GM23338 (cell line): ENCODE results near the gene MED1. TPM values are rescaled to one million over a fixed set of nuclear protein-coding genes. Genes with fewer than 3 reads are reported as not detected.

Experiments used
- ATAC-seq: fragments of 200-7000 bp; cut with Tn5 transposase; 3 replicates; pipeline ENCODE4 v1.9.1; 2020
- DNase-seq: peaks from one replicate; pipeline ENCODE4 v3.0.0-alpha.2; 2015; ENCODE audit warnings: low spot score
- H2AFZ ChIP-seq: fragments of 200-600 bp; sonication (generic); 2 replicates; pipeline ENCODE4 v1.8.0; 2016; ENCODE audit warnings: antibody characterized with exemption, mild to moderate bottlenecking, moderate library complexity
- H3F3A ChIP-seq: fragments of 200-600 bp; sonication (generic); replicated peaks from 2 replicates; pipeline ENCODE4 v1.8.0; 2017; ENCODE audit warnings: antibody characterized with exemption, mixed run types, low read depth
- H3K27ac ChIP-seq: fragments of 200-600 bp; sonication (generic); 2 replicates; pipeline ENCODE4 v1.6.1; 2016; ENCODE audit warnings: low read depth
- H3K27me3 ChIP-seq: fragments of 200-600 bp; sonication (generic); 2 replicates; pipeline ENCODE4 v1.8.0; 2016; ENCODE audit warnings: mild to moderate bottlenecking, mixed run types, moderate library complexity; ENCODE audit not compliant: insufficient read depth
- H3K36me3 ChIP-seq: fragments of 200-600 bp; sonication (generic); 2 replicates; pipeline ENCODE4 v1.8.0; 2016; ENCODE audit warnings: mild to moderate bottlenecking; ENCODE audit not compliant: insufficient read depth
- H3K4me1 ChIP-seq: fragments of 200-600 bp; sonication (generic); 2 replicates; pipeline ENCODE4 v1.8.0; 2016; ENCODE audit warnings: mild to moderate bottlenecking, moderate library complexity; ENCODE audit not compliant: insufficient read depth
- H3K4me2 ChIP-seq: fragments of 200-600 bp; sonication (generic); 2 replicates; pipeline ENCODE4 v1.7.1; 2017; ENCODE audit warnings: mixed run types
- H3K4me3 ChIP-seq: fragments of 200-600 bp; sonication (generic); 2 replicates; pipeline ENCODE4 v1.6.1; 2016; ENCODE audit warnings: mixed run types
- H3K79me2 ChIP-seq: fragments of 200-600 bp; sonication (generic); replicated peaks from 2 replicates; pipeline ENCODE4 v1.8.0; 2017; ENCODE audit warnings: mild to moderate bottlenecking; ENCODE audit not compliant: insufficient read depth
- H3K9me2 ChIP-seq: fragments of 200-600 bp; sonication (generic); 2 replicates; pipeline ENCODE4 v1.8.0; 2017; ENCODE audit not compliant: insufficient read depth
- H4K20me1 ChIP-seq: fragments of 200-600 bp; sonication (generic); replicated peaks from 2 replicates; pipeline ENCODE4 v1.8.0; 2017; ENCODE audit warnings: mild to moderate bottlenecking; ENCODE audit not compliant: insufficient read depth
- H3K27ac Mint-ChIP-seq: 2 replicates; pipeline ENCODE4 v1.8.0; 2020; ENCODE audit warnings: inconsistent platforms, mild to moderate bottlenecking, moderate library complexity, mixed read lengths
- H3K27me3 Mint-ChIP-seq: 3 replicates; pipeline ENCODE4 v1.8.0; 2022; ENCODE audit warnings: low read depth, mild to moderate bottlenecking, moderate library complexity, mixed read lengths, inconsistent platforms; ENCODE audit not compliant: insufficient read depth, poor library complexity
- H3K36me3 Mint-ChIP-seq: 3 replicates; pipeline ENCODE4 v1.8.0; 2021; ENCODE audit warnings: low read depth, mild to moderate bottlenecking, inconsistent platforms, moderate library complexity, mixed read lengths
- H3K4me1 Mint-ChIP-seq: 3 replicates; pipeline ENCODE4 v1.8.0; 2020; ENCODE audit warnings: mild to moderate bottlenecking, inconsistent platforms, mixed read lengths
- H3K4me3 Mint-ChIP-seq: 3 replicates; pipeline ENCODE4 v1.8.0; 2021; ENCODE audit warnings: moderate library complexity, mild to moderate bottlenecking, inconsistent platforms, mixed read lengths
- H3K9me3 Mint-ChIP-seq: 3 replicates; pipeline ENCODE4 v1.8.0; 2020; ENCODE audit warnings: moderate library complexity, mild to moderate bottlenecking, inconsistent platforms, mixed read lengths
- CREB1 ChIP-seq: fragments of 250-450 bp; sonication (Bioruptor Pico); IDR thresholded peaks from 2 replicates; pipeline ENCODE4 v1.5.0; 2020; ENCODE audit warnings: low read depth, mild to moderate bottlenecking, moderate library complexity
- EZH2 ChIP-seq: fragments of 200-600 bp; sonication (generic); IDR thresholded peaks from one replicate; pipeline ENCODE4 v1.8.0; 2017; ENCODE audit warnings: antibody characterized with exemption, mild to moderate bottlenecking, low read depth; ENCODE audit not compliant: unreplicated experiment
- EZH2phosphoT487 ChIP-seq: fragments of 200-600 bp; sonication (generic); IDR thresholded peaks from one replicate; pipeline ENCODE4 v1.8.1; 2018; ENCODE audit warnings: antibody characterized with exemption; ENCODE audit not compliant: unreplicated experiment
- JUNB ChIP-seq: IDR thresholded peaks from one replicate; pipeline ENCODE4 v1.6.1; 2016; ENCODE audit warnings: antibody characterized with exemption; ENCODE audit not compliant: unreplicated experiment
- NANOG ChIP-seq: IDR thresholded peaks from 2 replicates; pipeline ENCODE4 v1.6.1; 2016; ENCODE audit warnings: antibody characterized with exemption, borderline replicate concordance
- POLR2AphosphoS5 ChIP-seq: IDR thresholded peaks from 2 replicates; pipeline ENCODE4 v1.6.1; 2016; ENCODE audit warnings: antibody characterized with exemption, low read depth
- STAT1 ChIP-seq: IDR thresholded peaks from one replicate; pipeline ENCODE4 v1.6.1; 2016; ENCODE audit warnings: antibody characterized with exemption; ENCODE audit not compliant: unreplicated experiment
- ZNF114 ChIP-seq: fragments of 250-450 bp; sonication (Bioruptor Pico); IDR thresholded peaks from 2 replicates; pipeline ENCODE4 v1.5.0; 2020; ENCODE audit warnings: mild to moderate bottlenecking, moderate library complexity
- ZNF331 ChIP-seq: fragments of 250-450 bp; sonication (Bioruptor Pico); IDR thresholded peaks from 2 replicates; pipeline ENCODE4 v1.5.0; 2020; ENCODE audit warnings: low read depth, mild to moderate bottlenecking, moderate library complexity
- polyA plus RNA-seq: library from polyadenylated mRNA; unstranded; fragments of >200 nt; fragmentation: Nextera tagmentation; extraction: Ambion mirVana; gene quantifications from 2 replicates; pipeline ENCODE4 v1.2.1, GENCODE V29; 2016
- total RNA-seq: library from RNA; depleted of rRNA; stranded (reverse); fragments of >200 nt; shearing (Covaris generic); gene quantifications from 2 replicates; pipeline ENCODE4 v1.2.3, GENCODE V29; 2014
- TF ChIP-seq, protein P1 (sequence below): fragments of 250-450 bp; sonication (Bioruptor Pico); IDR thresholded peaks from 2 replicates; pipeline ENCODE4 v1.5.0; 2020; ENCODE audit warnings: mild to moderate bottlenecking, moderate library complexity
- TF ChIP-seq, protein P2 (sequence below): IDR thresholded peaks from 2 replicates; pipeline ENCODE4 v1.6.1; 2016; ENCODE audit warnings: antibody characterized with exemption
- TF ChIP-seq, protein P3 (sequence below): IDR thresholded peaks from one replicate; pipeline ENCODE4 v1.6.1; 2018; ENCODE audit warnings: antibody characterized with exemption; ENCODE audit not compliant: unreplicated experiment
- TF ChIP-seq, protein P4 (sequence below), 2 experiments: fragments of 200-600 bp in 1 of 2; sonication (generic) in 1 of 2; conservative IDR thresholded peaks; 2 replicates each; pipeline versions ENCODE4 v1.5.1 to v1.6.1; 2016 to 2017; ENCODE audit warnings: antibody characterized with exemption in 2 of 2, low read depth in 2 of 2, mild to moderate bottlenecking in 2 of 2, moderate library complexity in 1 of 2

Gene MED1
- total and polyA plus RNA-seq, 2 experiments from 2014 or later = 19.0 to 42.3 TPM

DNA sequence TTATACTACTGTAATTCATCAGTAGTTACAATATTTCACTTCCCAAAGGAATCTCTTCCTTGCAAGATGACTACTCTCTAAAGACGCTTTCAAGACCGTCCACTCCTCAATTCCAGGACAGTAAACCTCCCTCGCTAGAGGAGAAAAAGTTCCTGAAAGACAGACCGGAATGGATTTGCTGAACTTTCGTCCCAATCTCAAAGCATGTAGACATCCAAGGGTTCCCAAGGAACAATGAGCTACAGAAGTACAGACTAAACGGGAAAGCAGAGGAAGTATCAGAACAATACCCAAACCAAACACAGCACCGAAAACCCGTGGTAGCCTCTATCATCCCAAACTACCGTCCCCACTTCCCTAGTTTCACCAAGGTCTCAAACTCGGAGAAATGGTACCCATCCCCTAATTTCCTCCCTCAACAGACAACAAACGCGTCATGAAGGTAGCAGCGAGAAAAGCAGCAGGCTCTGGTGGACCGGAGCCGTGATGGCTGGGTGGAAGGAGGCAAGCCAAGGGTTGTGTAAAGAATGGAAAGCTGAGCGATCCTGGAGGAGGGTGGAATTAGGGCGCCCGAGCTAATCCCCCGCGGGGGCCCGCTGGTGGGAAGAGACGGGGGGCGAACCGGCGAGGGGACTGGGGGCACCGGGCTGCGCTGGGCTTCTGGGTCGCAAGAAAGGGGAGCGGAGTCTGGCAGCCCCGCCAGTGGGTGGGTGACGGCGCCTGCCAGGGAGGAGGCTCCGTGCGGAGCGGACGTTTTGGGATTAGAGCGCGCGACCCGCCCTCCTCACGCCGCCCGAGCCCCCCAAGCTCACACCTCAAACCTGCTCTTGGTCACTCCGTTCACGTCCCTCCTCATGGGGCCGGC is 50.3 kb downstream of the MED1 start:
- ATAC-seq (peak; percentile 1; the same call in 2 of the 3 replicates), DNase-seq (peak; percentile 36)
- peaks cover 4% of the 10 kb centered on the region; the same call in 2 of the 3 replicates for H3K36me3 Mint-ChIP-seq
- no peaks in the 10 kb centered on the region for H3K36me3 ChIP-seq
- H3K27ac Mint-ChIP-seq = peak overlapping the region; percentile 37; the same call in 1 of the 2 replicates
- H3K27me3 ChIP-seq = no peaks in the 10 kb centered on the region
- peaks cover 7% of the 10 kb centered on the region for H3K4me1 Mint-ChIP-seq
- TF ChIP-seq STAT1 = no peak
- no peak for TF ChIP-seq POLR2AphosphoS5
- TF ChIP-seq, protein P1, sequence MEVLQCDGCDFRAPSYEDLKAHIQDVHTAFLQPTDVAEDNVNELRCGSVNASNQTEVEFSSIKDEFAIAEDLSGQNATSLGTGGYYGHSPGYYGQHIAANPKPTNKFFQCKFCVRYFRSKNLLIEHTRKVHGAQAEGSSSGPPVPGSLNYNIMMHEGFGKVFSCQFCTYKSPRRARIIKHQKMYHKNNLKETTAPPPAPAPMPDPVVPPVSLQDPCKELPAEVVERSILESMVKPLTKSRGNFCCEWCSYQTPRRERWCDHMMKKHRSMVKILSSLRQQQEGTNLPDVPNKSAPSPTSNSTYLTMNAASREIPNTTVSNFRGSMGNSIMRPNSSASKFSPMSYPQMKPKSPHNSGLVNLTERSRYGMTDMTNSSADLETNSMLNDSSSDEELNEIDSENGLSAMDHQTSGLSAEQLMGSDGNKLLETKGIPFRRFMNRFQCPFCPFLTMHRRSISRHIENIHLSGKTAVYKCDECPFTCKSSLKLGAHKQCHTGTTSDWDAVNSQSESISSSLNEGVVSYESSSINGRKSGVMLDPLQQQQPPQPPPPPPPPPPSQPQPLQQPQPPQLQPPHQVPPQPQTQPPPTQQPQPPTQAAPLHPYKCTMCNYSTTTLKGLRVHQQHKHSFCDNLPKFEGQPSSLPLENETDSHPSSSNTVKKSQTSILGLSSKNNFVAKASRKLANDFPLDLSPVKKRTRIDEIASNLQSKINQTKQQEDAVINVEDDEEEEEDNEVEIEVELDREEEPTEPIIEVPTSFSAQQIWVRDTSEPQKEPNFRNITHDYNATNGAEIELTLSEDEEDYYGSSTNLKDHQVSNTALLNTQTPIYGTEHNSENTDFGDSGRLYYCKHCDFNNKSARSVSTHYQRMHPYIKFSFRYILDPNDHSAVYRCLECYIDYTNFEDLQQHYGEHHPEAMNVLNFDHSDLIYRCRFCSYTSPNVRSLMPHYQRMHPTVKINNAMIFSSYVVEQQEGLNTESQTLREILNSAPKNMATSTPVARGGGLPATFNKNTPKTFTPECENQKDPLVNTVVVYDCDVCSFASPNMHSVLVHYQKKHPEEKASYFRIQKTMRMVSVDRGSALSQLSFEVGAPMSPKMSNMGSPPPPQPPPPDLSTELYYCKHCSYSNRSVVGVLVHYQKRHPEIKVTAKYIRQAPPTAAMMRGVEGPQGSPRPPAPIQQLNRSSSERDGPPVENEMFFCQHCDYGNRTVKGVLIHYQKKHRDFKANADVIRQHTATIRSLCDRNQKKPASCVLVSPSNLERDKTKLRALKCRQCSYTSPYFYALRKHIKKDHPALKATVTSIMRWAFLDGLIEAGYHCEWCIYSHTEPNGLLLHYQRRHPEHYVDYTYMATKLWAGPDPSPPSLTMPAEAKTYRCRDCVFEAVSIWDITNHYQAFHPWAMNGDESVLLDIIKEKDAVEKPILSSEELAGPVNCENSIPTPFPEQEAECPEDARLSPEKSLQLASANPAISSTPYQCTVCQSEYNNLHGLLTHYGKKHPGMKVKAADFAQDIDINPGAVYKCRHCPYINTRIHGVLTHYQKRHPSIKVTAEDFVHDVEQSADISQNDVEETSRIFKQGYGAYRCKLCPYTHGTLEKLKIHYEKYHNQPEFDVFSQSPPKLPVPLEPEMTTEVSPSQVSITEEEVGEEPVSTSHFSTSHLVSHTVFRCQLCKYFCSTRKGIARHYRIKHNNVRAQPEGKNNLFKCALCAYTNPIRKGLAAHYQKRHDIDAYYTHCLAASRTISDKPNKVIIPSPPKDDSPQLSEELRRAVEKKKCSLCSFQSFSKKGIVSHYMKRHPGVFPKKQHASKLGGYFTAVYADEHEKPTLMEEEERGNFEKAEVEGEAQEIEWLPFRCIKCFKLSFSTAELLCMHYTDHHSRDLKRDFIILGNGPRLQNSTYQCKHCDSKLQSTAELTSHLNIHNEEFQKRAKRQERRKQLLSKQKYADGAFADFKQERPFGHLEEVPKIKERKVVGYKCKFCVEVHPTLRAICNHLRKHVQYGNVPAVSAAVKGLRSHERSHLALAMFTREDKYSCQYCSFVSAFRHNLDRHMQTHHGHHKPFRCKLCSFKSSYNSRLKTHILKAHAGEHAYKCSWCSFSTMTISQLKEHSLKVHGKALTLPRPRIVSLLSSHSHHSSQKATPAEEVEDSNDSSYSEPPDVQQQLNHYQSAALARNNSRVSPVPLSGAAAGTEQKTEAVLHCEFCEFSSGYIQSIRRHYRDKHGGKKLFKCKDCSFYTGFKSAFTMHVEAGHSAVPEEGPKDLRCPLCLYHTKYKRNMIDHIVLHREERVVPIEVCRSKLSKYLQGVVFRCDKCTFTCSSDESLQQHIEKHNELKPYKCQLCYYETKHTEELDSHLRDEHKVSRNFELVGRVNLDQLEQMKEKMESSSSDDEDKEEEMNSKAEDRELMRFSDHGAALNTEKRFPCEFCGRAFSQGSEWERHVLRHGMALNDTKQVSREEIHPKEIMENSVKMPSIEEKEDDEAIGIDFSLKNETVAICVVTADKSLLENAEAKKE (CRISPR knock-in tag) = no peak
- TF ChIP-seq NANOG = no peak
- TF ChIP-seq, protein P2, sequence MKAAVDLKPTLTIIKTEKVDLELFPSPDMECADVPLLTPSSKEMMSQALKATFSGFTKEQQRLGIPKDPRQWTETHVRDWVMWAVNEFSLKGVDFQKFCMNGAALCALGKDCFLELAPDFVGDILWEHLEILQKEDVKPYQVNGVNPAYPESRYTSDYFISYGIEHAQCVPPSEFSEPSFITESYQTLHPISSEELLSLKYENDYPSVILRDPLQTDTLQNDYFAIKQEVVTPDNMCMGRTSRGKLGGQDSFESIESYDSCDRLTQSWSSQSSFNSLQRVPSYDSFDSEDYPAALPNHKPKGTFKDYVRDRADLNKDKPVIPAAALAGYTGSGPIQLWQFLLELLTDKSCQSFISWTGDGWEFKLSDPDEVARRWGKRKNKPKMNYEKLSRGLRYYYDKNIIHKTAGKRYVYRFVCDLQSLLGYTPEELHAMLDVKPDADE = no peak
- no peak for TF ChIP-seq ZNF114 (CRISPR knock-in tag)
- TF ChIP-seq, protein P3, sequence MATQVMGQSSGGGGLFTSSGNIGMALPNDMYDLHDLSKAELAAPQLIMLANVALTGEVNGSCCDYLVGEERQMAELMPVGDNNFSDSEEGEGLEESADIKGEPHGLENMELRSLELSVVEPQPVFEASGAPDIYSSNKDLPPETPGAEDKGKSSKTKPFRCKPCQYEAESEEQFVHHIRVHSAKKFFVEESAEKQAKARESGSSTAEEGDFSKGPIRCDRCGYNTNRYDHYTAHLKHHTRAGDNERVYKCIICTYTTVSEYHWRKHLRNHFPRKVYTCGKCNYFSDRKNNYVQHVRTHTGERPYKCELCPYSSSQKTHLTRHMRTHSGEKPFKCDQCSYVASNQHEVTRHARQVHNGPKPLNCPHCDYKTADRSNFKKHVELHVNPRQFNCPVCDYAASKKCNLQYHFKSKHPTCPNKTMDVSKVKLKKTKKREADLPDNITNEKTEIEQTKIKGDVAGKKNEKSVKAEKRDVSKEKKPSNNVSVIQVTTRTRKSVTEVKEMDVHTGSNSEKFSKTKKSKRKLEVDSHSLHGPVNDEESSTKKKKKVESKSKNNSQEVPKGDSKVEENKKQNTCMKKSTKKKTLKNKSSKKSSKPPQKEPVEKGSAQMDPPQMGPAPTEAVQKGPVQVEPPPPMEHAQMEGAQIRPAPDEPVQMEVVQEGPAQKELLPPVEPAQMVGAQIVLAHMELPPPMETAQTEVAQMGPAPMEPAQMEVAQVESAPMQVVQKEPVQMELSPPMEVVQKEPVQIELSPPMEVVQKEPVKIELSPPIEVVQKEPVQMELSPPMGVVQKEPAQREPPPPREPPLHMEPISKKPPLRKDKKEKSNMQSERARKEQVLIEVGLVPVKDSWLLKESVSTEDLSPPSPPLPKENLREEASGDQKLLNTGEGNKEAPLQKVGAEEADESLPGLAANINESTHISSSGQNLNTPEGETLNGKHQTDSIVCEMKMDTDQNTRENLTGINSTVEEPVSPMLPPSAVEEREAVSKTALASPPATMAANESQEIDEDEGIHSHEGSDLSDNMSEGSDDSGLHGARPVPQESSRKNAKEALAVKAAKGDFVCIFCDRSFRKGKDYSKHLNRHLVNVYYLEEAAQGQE = no peak
- no peak for TF ChIP-seq EZH2phosphoT487
- TF ChIP-seq ZNF331 (CRISPR knock-in tag) = no peak
- TF ChIP-seq JUNB = no peak
- TF ChIP-seq, protein P4, sequence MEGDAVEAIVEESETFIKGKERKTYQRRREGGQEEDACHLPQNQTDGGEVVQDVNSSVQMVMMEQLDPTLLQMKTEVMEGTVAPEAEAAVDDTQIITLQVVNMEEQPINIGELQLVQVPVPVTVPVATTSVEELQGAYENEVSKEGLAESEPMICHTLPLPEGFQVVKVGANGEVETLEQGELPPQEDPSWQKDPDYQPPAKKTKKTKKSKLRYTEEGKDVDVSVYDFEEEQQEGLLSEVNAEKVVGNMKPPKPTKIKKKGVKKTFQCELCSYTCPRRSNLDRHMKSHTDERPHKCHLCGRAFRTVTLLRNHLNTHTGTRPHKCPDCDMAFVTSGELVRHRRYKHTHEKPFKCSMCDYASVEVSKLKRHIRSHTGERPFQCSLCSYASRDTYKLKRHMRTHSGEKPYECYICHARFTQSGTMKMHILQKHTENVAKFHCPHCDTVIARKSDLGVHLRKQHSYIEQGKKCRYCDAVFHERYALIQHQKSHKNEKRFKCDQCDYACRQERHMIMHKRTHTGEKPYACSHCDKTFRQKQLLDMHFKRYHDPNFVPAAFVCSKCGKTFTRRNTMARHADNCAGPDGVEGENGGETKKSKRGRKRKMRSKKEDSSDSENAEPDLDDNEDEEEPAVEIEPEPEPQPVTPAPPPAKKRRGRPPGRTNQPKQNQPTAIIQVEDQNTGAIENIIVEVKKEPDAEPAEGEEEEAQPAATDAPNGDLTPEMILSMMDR (conservative IDR thresholded peaks at IDR 0.05; ENCODE audit: low read depth in 2 of 2) = no peak
- TF ChIP-seq EZH2 = no peak
- TF ChIP-seq CREB1 (CRISPR knock-in tag) = no peak
- peak overlapping the region; percentile 79; the same call in 1 of the 2 replicates for H3K27ac ChIP-seq
- H3K9me2 ChIP-seq = no peaks in the 10 kb centered on the region
- peaks cover 11% of the 10 kb centered on the region; the same call in 1 of the 2 replicates for H4K20me1 ChIP-seq
- H3K4me1 ChIP-seq = no peaks in the 10 kb centered on the region; the same call in none of the 2 replicates
- H3F3A ChIP-seq = peaks cover 7% of the 10 kb centered on the region; the same call in 1 of the 2 replicates
- H3K27me3 Mint-ChIP-seq = peaks cover 12% of the 10 kb centered on the region
- peak overlapping the region; percentile 98 for H3K4me3 ChIP-seq
- H3K79me2 ChIP-seq = peaks cover 17% of the 10 kb centered on the region
- peak overlapping the region; percentile 93 for H3K4me3 Mint-ChIP-seq
- no peaks in the 10 kb centered on the region; the same call in 2 of the 3 replicates for H3K9me3 Mint-ChIP-seq
- H3K4me2 ChIP-seq = peak overlapping the region; percentile 99
- peak overlapping the region; percentile 96 for H2AFZ ChIP-seq
